Measurements from ENCODE around the gene SNX4. TPM values are rescaled to one million over a fixed set of nuclear protein-coding genes. Genes with fewer than 3 reads are reported as not detected.

SNX4 gene
- polyA plus RNA-seq, 1 donor from 2014 or later: 180 TPM

GRCh38 chr3:125478326-125478725, 41.7 kb downstream of the SNX4 start:
- no peak overlapping the region for H3K4me2 ChIP-seq (ENCODE audit: low read length)
- H3K9ac ChIP-seq (ENCODE audit: low read length): no peak overlapping the region
- no peak overlapping the region for H3K27ac ChIP-seq (ENCODE audit: low read length)
- no peaks in the 10 kb centered on the region for H3K9me3 ChIP-seq (ENCODE audit: low read length)
- TF ChIP-seq POLR2AphosphoS5 (IDR thresholded peaks at IDR 0.05): no peak
- no peak for TF ChIP-seq EZH2 (IDR thresholded peaks at IDR 0.05; ENCODE audit: borderline replicate concordance, insufficient read depth, low read length, poor library complexity, severe bottlenecking)
- TF ChIP-seq RAD21 (conservative IDR thresholded peaks at IDR 0.05): no peak
- TF ChIP-seq REST (IDR thresholded peaks at IDR 0.05; ENCODE audit: borderline replicate concordance): no peak
- no peak for TF ChIP-seq SMC3 (conservative IDR thresholded peaks at IDR 0.05; ENCODE audit: poor library complexity)
- TF ChIP-seq CTCF (IDR thresholded peaks at IDR 0.05; ENCODE audit: poor library complexity, severe bottlenecking): no peak
- TF ChIP-seq MXI1 (conservative IDR thresholded peaks at IDR 0.05; ENCODE audit: poor library complexity, severe bottlenecking): no peak
- no peak for TF ChIP-seq EP300 (conservative IDR thresholded peaks at IDR 0.05; ENCODE audit: poor library complexity, severe bottlenecking)
- no peak for TF ChIP-seq TAF1 (IDR thresholded peaks at IDR 0.05; ENCODE audit: low read depth)
- no peak overlapping the region for H2AFZ ChIP-seq (ENCODE audit: low read depth, low read length)
- no peaks in the 10 kb centered on the region for H4K20me1 ChIP-seq (ENCODE audit: insufficient read depth)
- no peaks in the 10 kb centered on the region for H3K27me3 ChIP-seq (ENCODE audit: insufficient read depth, low read depth, low read length)
- H3F3A ChIP-seq (ENCODE audit: insufficient read depth, low read length, poor library complexity, severe bottlenecking): no peaks in the 10 kb centered on the region
- H3K4me3 ChIP-seq (ENCODE audit: low read length): no peak overlapping the region
- no peaks in the 10 kb centered on the region for H3K9me2 ChIP-seq (ENCODE audit: insufficient read depth, low read length)
- H3K36me3 ChIP-seq (ENCODE audit: insufficient read depth, low read length): no peaks in the 10 kb centered on the region
- no peaks in the 10 kb centered on the region for H3K79me2 ChIP-seq (replicated peaks; ENCODE audit: insufficient read depth, low read length)

- Histone ChIP-seq H3K4me3 (ENCODE audit: low read length) (no peak overlapping the region), H3K9me2 (ENCODE audit: insufficient read depth, low read length) (no peaks in the 10 kb centered on the region), H3F3A (ENCODE audit: insufficient read depth, low read length, poor library complexity, severe bottlenecking) (no peaks in the 10 kb centered on the region), H3K79me2 (replicated peaks; ENCODE audit: insufficient read depth, low read length) (no peaks in the 10 kb centered on the region), H3K9me3 (ENCODE audit: low read length) (no peaks in the 10 kb centered on the region), H3K27me3 (ENCODE audit: insufficient read depth, low read depth, low read length) (no peaks in the 10 kb centered on the region), H3K36me3 (ENCODE audit: insufficient read depth, low read length) (no peaks in the 10 kb centered on the region), H4K20me1 (ENCODE audit: insufficient read depth) (no peaks in the 10 kb centered on the region), H3K4me2 (ENCODE audit: low read length) (no peak overlapping the region), H3K9ac (ENCODE audit: low read length) (no peak overlapping the region), H2AFZ (ENCODE audit: low read depth, low read length) (no peak overlapping the region), H3K27ac (ENCODE audit: low read length) (no peak overlapping the region)
- TF ChIP-seq EP300 (conservative IDR thresholded peaks at IDR 0.05; ENCODE audit: poor library complexity, severe bottlenecking): no peak
- TF ChIP-seq CTCF (IDR thresholded peaks at IDR 0.05; ENCODE audit: poor library complexity, severe bottlenecking): no peak
- no peak for TF ChIP-seq MXI1 (conservative IDR thresholded peaks at IDR 0.05; ENCODE audit: poor library complexity, severe bottlenecking)
- no peak for TF ChIP-seq REST (IDR thresholded peaks at IDR 0.05; ENCODE audit: borderline replicate concordance)
- no peak for TF ChIP-seq SMC3 (conservative IDR thresholded peaks at IDR 0.05; ENCODE audit: poor library complexity)
- TF ChIP-seq EZH2 (IDR thresholded peaks at IDR 0.05; ENCODE audit: borderline replicate concordance, insufficient read depth, low read length, poor library complexity, severe bottlenecking): no peak
- no peak for TF ChIP-seq POLR2AphosphoS5 (IDR thresholded peaks at IDR 0.05)
- no peak for TF ChIP-seq RAD21 (conservative IDR thresholded peaks at IDR 0.05)
- TF ChIP-seq TAF1 (IDR thresholded peaks at IDR 0.05; ENCODE audit: low read depth): no peak
Measured at GRCh38 chr3:125477701-125478100, 42.3 kb downstream of the SNX4 start.
